Epithelial cell of esophagus (primary cell): ENCODE results near the gene PIP5K1B.

Experiments
- DNase-seq: peaks from one replicate; pipeline ENCODE4 v3.0.0; 2010; ENCODE audit warnings: low read depth
- H3K4me3 ChIP-seq: 2 replicates; pipeline ENCODE4 v1.5.1; 2011; ENCODE audit warnings: mild to moderate bottlenecking, low read length, control low read depth
- TF ChIP-seq, protein P1 (sequence below): IDR thresholded peaks from 2 replicates; pipeline ENCODE4 v1.5.1; 2011; ENCODE audit warnings: low read depth, mild to moderate bottlenecking, low read length, control low read depth, inconsistent platforms; ENCODE audit not compliant: insufficient read depth; ENCODE audit errors: missing control alignments

The PIP5K1B gene

DNA sequence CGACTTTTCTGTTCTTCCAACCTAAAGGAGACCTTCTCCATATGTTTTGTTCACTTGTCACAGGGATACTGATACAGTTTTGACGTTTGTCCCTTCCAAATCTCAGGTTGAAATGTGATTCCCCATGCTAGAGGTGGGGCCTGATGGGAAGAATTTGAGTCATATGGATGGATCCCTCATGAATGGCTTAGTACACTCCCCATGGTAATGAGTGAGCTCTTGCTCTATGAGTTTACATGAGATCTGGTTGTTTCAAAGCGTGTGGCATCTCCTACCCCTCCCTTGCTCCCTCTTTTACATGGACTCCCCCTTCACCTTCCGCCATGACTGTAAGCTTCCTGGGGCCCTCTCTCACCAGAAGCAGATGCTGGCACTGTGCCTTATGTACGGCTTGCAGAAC lies 6.9 kb downstream of the PIP5K1B start:
- DNase-seq = no peak
- TF ChIP-seq, protein P1, sequence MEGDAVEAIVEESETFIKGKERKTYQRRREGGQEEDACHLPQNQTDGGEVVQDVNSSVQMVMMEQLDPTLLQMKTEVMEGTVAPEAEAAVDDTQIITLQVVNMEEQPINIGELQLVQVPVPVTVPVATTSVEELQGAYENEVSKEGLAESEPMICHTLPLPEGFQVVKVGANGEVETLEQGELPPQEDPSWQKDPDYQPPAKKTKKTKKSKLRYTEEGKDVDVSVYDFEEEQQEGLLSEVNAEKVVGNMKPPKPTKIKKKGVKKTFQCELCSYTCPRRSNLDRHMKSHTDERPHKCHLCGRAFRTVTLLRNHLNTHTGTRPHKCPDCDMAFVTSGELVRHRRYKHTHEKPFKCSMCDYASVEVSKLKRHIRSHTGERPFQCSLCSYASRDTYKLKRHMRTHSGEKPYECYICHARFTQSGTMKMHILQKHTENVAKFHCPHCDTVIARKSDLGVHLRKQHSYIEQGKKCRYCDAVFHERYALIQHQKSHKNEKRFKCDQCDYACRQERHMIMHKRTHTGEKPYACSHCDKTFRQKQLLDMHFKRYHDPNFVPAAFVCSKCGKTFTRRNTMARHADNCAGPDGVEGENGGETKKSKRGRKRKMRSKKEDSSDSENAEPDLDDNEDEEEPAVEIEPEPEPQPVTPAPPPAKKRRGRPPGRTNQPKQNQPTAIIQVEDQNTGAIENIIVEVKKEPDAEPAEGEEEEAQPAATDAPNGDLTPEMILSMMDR = no peak
- H3K4me3 ChIP-seq = no peak overlapping the region

DNA sequence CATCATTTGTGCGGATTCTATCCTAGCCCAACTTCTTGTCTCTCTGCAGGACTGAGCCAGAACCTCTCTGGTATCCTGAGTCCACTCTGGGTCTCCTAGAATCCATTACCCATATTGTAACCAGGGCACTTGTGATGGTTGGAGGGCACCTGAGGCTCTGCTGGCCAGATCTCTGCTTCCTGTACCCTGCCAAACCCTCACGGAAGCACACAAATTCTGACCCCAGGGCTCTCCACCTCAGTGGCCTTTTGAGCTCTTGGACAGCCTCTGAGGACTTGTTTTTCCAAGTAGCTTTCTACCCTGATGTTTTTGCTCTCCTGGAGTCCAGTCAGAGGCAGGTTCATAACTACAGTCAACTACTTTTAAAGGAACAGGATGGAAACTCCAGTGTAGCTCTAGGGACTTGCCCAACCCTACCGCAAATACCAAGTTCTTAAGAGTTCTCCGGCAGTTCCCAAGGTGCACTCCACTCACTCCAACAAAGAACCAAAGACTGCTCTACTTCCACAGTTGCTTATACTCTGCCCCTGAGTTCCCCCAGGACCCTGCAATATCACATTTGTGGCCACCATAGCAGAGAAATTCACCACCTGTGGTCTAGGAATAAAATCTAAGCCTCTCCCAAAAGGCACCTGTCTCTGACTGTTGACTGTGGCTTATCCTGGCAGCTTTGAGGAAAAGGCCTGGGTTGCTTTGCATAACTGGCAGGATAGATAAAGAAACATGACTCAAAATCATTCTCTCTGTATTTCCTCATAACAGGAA lies 9.6 kb downstream of the PIP5K1B start:
- TF ChIP-seq, protein P1 = no peak
- no peak overlapping the region for H3K4me3 ChIP-seq
- no peak for DNase-seq

DNA sequence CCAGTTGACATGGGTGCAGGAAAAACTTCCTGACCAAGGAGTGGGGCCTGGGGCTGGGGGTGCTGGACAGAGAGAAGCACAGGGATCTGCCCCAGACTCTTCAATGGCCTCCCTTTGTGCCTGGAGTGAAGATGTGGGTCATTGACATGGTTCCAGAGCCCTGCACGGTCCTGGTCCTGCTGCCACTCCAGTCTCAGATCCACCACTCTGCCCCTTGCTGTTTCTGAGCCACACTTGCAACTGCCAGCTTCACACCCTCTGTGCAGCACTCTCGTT lies 10.1 kb downstream of the PIP5K1B start:
- no peak overlapping the region for H3K4me3 ChIP-seq
- no peak for DNase-seq
- TF ChIP-seq, protein P1 = no peak

DNA sequence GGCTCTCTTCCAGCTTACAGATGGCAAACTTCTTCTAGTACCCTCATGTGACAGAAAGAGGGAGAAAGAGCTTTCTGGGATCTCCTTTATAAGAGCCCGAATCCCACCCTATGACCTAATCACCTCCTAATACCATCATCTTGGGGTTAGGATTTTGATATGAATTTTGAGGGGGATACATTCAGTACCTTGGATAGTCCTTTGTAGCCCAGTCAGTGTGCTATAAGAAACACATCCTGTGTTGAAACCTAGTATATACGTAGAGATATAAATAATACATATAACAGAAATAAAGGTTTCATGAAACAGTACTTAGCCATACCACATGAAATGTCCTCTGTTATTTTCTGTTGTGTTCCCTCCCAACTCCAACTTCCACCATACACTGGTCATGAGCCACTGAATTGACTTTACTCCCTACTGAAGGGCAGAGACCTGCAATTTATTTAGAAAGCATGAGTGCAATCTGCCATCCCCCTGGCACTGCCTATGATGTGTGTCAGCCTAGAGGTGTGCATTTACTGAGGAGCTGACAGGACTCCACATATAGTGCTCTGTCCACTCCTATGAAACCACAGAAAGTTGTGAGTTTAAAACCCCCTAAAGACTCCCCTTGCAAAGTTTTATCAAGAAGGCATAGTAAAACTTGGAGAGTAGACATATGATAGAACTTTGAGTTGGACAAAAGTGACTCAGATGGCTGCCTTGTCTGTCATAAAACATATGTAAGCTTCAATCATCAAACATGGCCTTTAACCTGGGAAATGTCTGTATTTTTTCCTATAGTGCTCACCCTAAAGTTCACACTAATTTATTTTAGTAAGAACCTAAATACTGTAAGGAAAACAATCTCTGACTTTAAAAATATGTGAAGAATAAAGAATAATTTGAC lies 12.8 kb downstream of the PIP5K1B start:
- TF ChIP-seq, protein P1 = no peak

DNA sequence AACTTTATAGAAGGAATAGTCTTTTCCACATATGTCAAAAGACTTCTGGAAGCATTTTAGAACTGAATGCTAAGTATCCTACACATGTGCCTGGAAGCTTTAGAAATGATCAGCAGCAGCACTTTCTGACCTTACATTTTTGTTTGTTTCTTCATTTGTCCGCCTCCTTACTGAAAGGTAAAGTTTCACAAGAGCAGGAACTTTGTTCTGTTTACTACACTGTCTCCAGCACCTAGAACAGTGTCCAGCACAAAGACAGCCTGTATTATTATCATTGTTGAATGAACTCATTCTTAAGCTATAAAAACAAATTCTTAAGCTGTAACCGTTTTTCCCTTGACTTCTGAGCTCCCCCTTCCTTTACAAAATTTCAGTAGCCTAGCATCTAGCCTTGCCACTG lies 14.8 kb downstream of the PIP5K1B start:
- H3K4me3 ChIP-seq = no peak overlapping the region
- TF ChIP-seq, protein P1 = no peak
- no peak for DNase-seq

More for the DNA sequence above, 12.8 kb downstream of the PIP5K1B start:
- no peak for DNase-seq
- H3K4me3 ChIP-seq = no peak overlapping the region

DNA sequence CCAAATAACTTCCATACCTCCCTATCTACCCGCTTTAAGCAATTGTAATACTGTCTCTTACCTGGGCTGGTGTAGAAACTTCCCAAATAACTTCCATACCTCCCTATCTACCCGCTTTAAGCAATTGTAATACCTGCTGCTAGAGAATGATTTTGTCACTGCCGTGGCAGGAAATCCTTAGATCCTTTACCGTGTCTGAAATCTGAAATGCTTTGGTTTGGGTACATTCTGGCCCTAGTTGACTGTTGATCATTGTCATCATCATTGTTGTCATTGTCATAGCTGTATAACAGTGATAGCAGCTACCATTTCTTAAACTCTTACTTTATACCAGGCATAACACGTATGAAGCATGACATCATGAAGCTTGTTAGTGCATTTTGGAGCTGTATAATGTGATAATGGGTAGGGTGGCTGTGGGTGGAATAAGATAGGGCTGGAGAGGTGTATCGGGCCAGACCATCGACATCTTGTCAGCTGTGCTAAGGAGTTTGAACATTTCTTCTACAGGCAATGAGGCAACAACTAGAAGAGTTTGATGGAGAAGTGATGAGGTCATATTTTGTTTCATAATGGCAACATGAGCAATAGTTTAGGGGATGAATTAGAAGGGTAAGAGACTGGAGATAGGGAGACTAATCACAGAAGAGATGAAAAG lies 15.7 kb downstream of the PIP5K1B start:
- H3K4me3 ChIP-seq = no peak overlapping the region
- TF ChIP-seq, protein P1 = no peak
- DNase-seq = no peak
